Tibial nerve (tissue), 4 donors: Measurements from ENCODE around the gene CD2AP. TPM values are rescaled to one million over a fixed set of nuclear protein-coding genes. Genes with fewer than 3 reads are reported as not detected.

ENCODE experiments used
- DNase-seq, 2 donors: peaks; one replicate each; pipeline ENCODE4 v3.0.0-alpha.2; 2019; ENCODE audit warnings: low spot score in 2 of 2
- H3K27ac ChIP-seq, 4 donors: fragments of 200-600 bp; sonication (generic) in 3 of 4; one replicate each; pipeline ENCODE4 v1.5.1; 2017 to 2019; ENCODE audit warnings: mild to moderate bottlenecking in 1 of 4
- H3K27me3 ChIP-seq, 2 donors: fragments of 200-600 bp; sonication (generic) in 1 of 2; one replicate each; pipeline versions ENCODE4 v1.5.1 to v1.6.0; 2017 to 2019
- H3K36me3 ChIP-seq, 3 donors: fragments of 200-600 bp; sonication (generic); one replicate each; pipeline ENCODE4 v1.5.1; 2018 to 2019
- H3K4me1 ChIP-seq, 4 donors: fragments of 200-600 bp; sonication (generic) in 3 of 4; one replicate each; pipeline ENCODE4 v1.5.1; 2017 to 2019
- H3K4me3 ChIP-seq, 4 donors: fragments of 200-600 bp; sonication (generic) in 3 of 4; one replicate each; pipeline ENCODE4 v1.5.1; 2017 to 2019; ENCODE audit warnings: mild to moderate bottlenecking in 1 of 4, moderate library complexity in 1 of 4
- H3K9me3 ChIP-seq, 4 donors: fragments of 200-600 bp; sonication (generic) in 3 of 4; one replicate each; pipeline ENCODE4 v1.5.1; 2017 to 2019
- EP300 ChIP-seq, 2 donors: sonication (generic); formaldehyde crosslinking; IDR thresholded peaks; one replicate each; pipeline ENCODE4 v1.6.1; 2017; ENCODE audit warnings: antibody characterized with exemption in 2 of 2, mild to moderate bottlenecking in 1 of 2
- POLR2A ChIP-seq, 2 donors: fragments of 450-650 bp; IDR thresholded peaks; one replicate each; pipeline ENCODE4 v1.6.1; 2017; ENCODE audit warnings: antibody characterized with exemption in 2 of 2, mild to moderate bottlenecking in 2 of 2, moderate library complexity in 2 of 2
- WGBS, 2 donors: methylation state at CpG; one replicate each; pipeline ENCODE4 v1.1.5; 2018; 5-methylcytosine and 5-hydroxymethylcytosine counted together
- total RNA-seq, 4 donors: library from RNA; depleted of rRNA; stranded (reverse); fragments of >200 nt; gene quantifications; one replicate each; pipeline ENCODE4 v1.1.0, GENCODE V29; 2016
- TF ChIP-seq, protein P1 (sequence below), 5 experiments: fragments of 200-600 bp in 3 of 5; fragments of 450-650 bp in 2 of 5; sonication (generic) in 3 of 5; IDR thresholded peaks; one replicate each; pipeline ENCODE4 v1.5.1; 2016 to 2019; ENCODE audit warnings: antibody characterized with exemption in 5 of 5, mild to moderate bottlenecking in 3 of 5, moderate library complexity in 2 of 5

The CD2AP gene
- total RNA-seq, 4 donors from 2014 or later: 18.4 to 32.1 (median 25.2) TPM

DNA sequence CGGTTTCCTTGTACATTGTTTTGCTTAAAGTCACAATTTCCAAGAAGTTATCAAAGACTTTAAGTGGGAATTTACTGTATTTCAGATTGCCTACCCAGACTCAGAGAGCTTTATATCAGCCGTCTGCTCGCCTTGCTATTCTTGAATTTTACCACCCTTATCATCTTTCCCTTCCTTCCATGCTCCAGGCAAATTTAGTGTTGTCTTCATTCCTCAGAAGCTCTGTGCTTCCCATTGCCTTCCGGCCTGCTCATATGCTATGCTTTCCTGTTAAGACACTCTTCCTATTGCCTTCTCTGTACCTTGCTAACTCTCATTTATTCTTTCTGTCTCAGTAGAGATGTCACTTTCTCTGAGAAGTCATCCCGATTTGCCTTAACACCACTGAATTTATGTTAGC is 52.1 kb downstream of the CD2AP start:
- no peaks in the 10 kb centered on the region for H3K27me3 ChIP-seq
- no peak overlapping the region for H3K27ac ChIP-seq
- no peak overlapping the region for H3K4me3 ChIP-seq
- no peak for DNase-seq
- 87 to 90% methylated on average over 5 of the region's 5 CpGs for WGBS, 2 donors
- peaks cover 0 to 12% (median 0%) of the 10 kb centered on the region in 3 donors for H3K36me3 ChIP-seq
- no peaks in the 10 kb centered on the region for H3K4me1 ChIP-seq
- no peak for TF ChIP-seq POLR2A (IDR thresholded peaks at IDR 0.05)
- no peaks in the 10 kb centered on the region for H3K9me3 ChIP-seq

DNA sequence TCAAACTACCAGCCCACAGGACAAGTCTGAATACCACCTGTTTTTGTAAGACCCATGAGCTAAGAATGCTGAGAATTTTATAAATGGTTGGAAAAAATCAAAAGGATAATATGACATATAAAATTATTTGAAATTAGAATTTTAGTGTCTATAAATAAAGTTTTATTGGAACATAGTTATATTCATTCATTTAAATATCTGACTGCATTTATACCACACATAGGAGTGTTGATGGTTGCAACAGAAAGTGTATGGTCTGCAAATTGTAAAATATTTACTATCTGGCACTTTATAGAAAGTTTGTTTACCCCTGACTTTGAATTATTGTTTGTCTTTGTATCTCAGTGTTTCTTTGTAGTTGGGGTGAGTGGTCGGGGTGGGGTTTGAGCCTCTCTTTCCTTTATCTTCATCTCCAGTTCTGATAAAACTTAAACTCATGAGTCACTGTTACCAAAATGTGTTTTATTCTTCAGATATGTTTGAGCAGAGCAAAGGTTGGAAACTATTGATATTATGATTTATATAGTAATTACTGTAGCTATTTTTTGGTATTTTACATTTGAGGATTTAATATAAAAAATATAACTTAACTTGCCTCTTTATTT is 55.5 kb downstream of the CD2AP start:
- DNase-seq: no peak
- H3K4me1 ChIP-seq: peaks cover 0 to 10% (median 1%) of the 10 kb centered on the region in 4 donors
- TF ChIP-seq, protein P1, sequence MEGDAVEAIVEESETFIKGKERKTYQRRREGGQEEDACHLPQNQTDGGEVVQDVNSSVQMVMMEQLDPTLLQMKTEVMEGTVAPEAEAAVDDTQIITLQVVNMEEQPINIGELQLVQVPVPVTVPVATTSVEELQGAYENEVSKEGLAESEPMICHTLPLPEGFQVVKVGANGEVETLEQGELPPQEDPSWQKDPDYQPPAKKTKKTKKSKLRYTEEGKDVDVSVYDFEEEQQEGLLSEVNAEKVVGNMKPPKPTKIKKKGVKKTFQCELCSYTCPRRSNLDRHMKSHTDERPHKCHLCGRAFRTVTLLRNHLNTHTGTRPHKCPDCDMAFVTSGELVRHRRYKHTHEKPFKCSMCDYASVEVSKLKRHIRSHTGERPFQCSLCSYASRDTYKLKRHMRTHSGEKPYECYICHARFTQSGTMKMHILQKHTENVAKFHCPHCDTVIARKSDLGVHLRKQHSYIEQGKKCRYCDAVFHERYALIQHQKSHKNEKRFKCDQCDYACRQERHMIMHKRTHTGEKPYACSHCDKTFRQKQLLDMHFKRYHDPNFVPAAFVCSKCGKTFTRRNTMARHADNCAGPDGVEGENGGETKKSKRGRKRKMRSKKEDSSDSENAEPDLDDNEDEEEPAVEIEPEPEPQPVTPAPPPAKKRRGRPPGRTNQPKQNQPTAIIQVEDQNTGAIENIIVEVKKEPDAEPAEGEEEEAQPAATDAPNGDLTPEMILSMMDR (IDR thresholded peaks at IDR 0.05): no peak
- TF ChIP-seq EP300 (IDR thresholded peaks at IDR 0.05) (no peak), POLR2A (IDR thresholded peaks at IDR 0.05) (no peak)
- no peak overlapping the region for H3K27ac ChIP-seq
- H3K27me3 ChIP-seq: no peaks in the 10 kb centered on the region
- no peaks in the 10 kb centered on the region for H3K9me3 ChIP-seq
- 86 to 90% methylated on average over 1 of the region's 1 CpG for WGBS, 2 donors
- H3K4me3 ChIP-seq: no peak overlapping the region
- peaks cover 0 to 9% (median 0%) of the 10 kb centered on the region in 3 donors for H3K36me3 ChIP-seq

- TF ChIP-seq POLR2A (IDR thresholded peaks at IDR 0.05) (no peak), EP300 (IDR thresholded peaks at IDR 0.05) (no peak)
- TF ChIP-seq, protein P1 (IDR thresholded peaks at IDR 0.05): no peak
- Histone ChIP-seq H3K9me3 (no peaks in the 10 kb centered on the region), H3K4me1 (peaks cover 0 to 10% (median 1%) of the 10 kb centered on the region in 4 donors), H3K4me3 (no peak overlapping the region), H3K27me3 (no peaks in the 10 kb centered on the region), H3K27ac (no peak overlapping the region), H3K36me3 (peaks cover 0 to 9% (median 0%) of the 10 kb centered on the region in 3 donors)
- DNase-seq: no peak
Observed at GRCh38 chr6:47534063-47534462, 56.5 kb downstream of the CD2AP start.

DNA sequence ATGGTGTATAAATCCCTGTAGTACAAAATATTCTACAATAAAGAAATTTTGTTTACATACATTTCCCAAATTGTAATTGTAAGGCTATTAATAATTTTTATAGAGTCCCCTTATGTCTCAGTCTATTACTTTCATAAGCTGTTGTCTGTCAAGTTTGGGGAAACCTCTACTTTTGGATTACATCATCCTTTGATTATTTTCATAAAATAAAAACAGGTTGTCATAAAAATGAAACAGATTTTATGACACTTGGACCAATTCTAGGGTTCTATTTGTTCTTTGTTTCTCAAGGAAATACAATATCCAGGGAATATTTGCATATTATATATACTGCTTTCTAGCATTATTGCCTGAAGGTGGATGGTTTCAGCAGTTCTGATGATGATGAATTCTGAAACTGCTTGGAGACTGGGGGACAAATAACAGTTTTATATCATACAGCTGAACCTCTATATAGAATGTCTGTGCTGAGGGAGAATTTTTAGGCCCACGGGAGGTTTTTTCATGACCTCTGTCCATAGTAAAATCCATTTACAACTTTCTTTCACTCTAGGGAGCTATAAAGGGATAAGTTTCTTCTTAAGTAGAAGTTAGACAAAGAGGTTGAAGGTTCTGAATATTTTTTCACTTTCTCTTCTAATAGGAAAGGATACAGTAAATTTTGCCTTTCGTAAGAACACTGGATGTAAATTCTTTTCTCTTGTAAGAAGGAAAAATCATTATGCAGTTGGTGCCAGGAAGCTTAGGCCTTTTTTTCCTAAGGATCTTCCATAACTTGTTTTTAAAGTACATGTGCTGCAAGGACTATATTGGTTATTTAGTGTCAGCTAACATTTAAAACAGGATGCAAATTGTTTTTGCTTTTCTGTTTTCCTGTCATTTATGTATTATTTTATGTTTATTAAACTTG is 58.0 kb downstream of the CD2AP start:
- Histone ChIP-seq H3K4me1 (peaks cover 0 to 10% (median 1%) of the 10 kb centered on the region in 4 donors), H3K36me3 (peaks cover 0 to 9% (median 0%) of the 10 kb centered on the region in 3 donors), H3K27ac (no peak overlapping the region), H3K27me3 (no peaks in the 10 kb centered on the region), H3K9me3 (no peaks in the 10 kb centered on the region), H3K4me3 (no peak overlapping the region)
- no peak for DNase-seq
- TF ChIP-seq EP300 (IDR thresholded peaks at IDR 0.05) (no peak), POLR2A (IDR thresholded peaks at IDR 0.05) (no peak)
- TF ChIP-seq, protein P1 (IDR thresholded peaks at IDR 0.05): no peak
- WGBS, 2 donors: 39 to 48% methylated on average over 2 of the region's 2 CpGs

DNA sequence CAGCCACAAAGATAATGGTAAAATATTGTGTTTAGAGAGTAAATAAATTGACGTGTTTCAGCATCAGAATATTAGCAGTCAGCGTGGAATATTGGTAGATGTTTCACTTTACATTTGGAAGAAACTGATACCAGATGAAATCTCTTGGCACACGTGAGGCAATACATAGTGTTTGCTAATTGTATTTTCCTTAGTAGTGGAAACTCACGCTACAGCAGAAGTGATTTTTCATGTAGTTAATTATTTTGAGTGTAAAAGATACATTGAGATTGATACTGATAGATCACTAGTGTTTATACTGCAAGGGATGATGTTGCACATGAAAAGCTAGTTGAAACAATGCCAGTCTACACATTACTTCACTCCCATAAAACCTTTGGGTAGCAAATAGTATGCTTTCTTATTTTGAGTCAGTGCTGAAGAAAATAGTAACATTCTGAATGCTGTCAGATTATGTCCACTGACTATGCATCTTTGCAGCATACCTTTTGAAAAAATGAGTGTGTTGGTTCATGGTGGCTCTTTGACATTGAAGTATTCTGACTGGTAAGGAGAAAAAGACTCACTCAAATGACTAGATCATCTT is 59.3 kb downstream of the CD2AP start:
- H3K27ac ChIP-seq: no peak overlapping the region
- no peak for DNase-seq
- peaks cover 0 to 10% (median 1%) of the 10 kb centered on the region in 4 donors for H3K4me1 ChIP-seq
- peaks cover 0 to 9% (median 0%) of the 10 kb centered on the region in 3 donors for H3K36me3 ChIP-seq
- no peak for TF ChIP-seq POLR2A (IDR thresholded peaks at IDR 0.05)
- TF ChIP-seq EP300 (IDR thresholded peaks at IDR 0.05): no peak
- TF ChIP-seq, protein P1 (IDR thresholded peaks at IDR 0.05): no peak
- no peaks in the 10 kb centered on the region for H3K27me3 ChIP-seq
- H3K4me3 ChIP-seq: no peak overlapping the region
- no peaks in the 10 kb centered on the region for H3K9me3 ChIP-seq
- 89 to 95% methylated on average over 4 of the region's 4 CpGs for WGBS, 2 donors
